Liver (tissue), 9 donors: ENCODE data around the gene GAB2. TPM values are rescaled to one million over a fixed set of nuclear protein-coding genes. Genes with fewer than 3 reads are reported as not detected.

ENCODE experiments used
- DNase-seq: peaks from one replicate; pipeline ENCODE4 v3.0.0-alpha.2; 2017; ENCODE audit warnings: low spot score
- H3K27ac ChIP-seq, 2 donors: one replicate each; pipeline ENCODE4 v1.7.0; 2013; ENCODE audit warnings: inconsistent platforms in 2 of 2, low read length in 2 of 2, control low read depth in 1 of 2, low read depth in 1 of 2, mild to moderate bottlenecking in 1 of 2
- H3K27me3 ChIP-seq, 4 donors: one replicate each; pipeline versions ENCODE4 v1.6.1 to v1.7.0; 2013; ENCODE audit warnings: low read length in 3 of 4, inconsistent platforms in 1 of 4, mild to moderate bottlenecking in 1 of 4, moderate library complexity in 1 of 4; ENCODE audit not compliant: control insufficient read depth in 4 of 4, insufficient read depth in 4 of 4
- H3K36me3 ChIP-seq, 4 donors: one replicate each; pipeline versions ENCODE4 v1.6.1 to v1.7.0; 2013; ENCODE audit warnings: low read length in 3 of 4, mild to moderate bottlenecking in 3 of 4, low read depth in 1 of 4, moderate library complexity in 1 of 4; ENCODE audit not compliant: control insufficient read depth in 4 of 4, insufficient read depth in 3 of 4
- H3K4me1 ChIP-seq, 4 donors: one replicate each; pipeline versions ENCODE4 v1.6.1 to v1.7.0; 2013; ENCODE audit warnings: low read length in 3 of 4, mild to moderate bottlenecking in 3 of 4, moderate library complexity in 1 of 4; ENCODE audit not compliant: control insufficient read depth in 4 of 4, insufficient read depth in 4 of 4
- H3K4me3 ChIP-seq, 3 donors: one replicate each; pipeline versions ENCODE4 v1.6.1 to v1.7.0; 2013; ENCODE audit warnings: low read length in 3 of 3, control low read depth in 1 of 3, low read depth in 1 of 3, mild to moderate bottlenecking in 1 of 3
- H3K9ac ChIP-seq, 2 donors: one replicate each; pipeline ENCODE4 v1.7.0; 2013; ENCODE audit warnings: low read length in 2 of 2, mild to moderate bottlenecking in 2 of 2, moderate library complexity in 2 of 2, control low read depth in 1 of 2, low read depth in 1 of 2
- H3K9me3 ChIP-seq, 4 donors: one replicate each; pipeline versions ENCODE4 v1.6.1 to v1.7.0; 2013; ENCODE audit warnings: low read length in 3 of 4; ENCODE audit not compliant: control insufficient read depth in 4 of 4
- CTCF ChIP-seq: fragments of 150-350 bp; IDR thresholded peaks from 2 replicates; pipeline ENCODE4 v1.5.1; 2017; ENCODE audit warnings: improper control_type of control experiment, low read depth, low read length; ENCODE audit not compliant: missing input control
- GABPA ChIP-seq, 2 donors: IDR thresholded peaks in 1 of 2; conservative IDR thresholded peaks in 1 of 2; 2 replicates each; pipeline ENCODE4 v1.6.1; 2016; ENCODE audit warnings: antibody characterized with exemption in 2 of 2, mild to moderate bottlenecking in 1 of 2, moderate library complexity in 1 of 2
- HNF4A ChIP-seq, 2 donors: conservative IDR thresholded peaks; 2 replicates each; pipeline ENCODE4 v1.6.1; 2016; ENCODE audit warnings: antibody characterized with exemption in 2 of 2, mild to moderate bottlenecking in 2 of 2
- HNF4G ChIP-seq: IDR thresholded peaks from 2 replicates; pipeline ENCODE4 v1.6.1; 2016; ENCODE audit warnings: antibody characterized with exemption
- JUND ChIP-seq, 2 donors: IDR thresholded peaks; 2 replicates each; pipeline ENCODE4 v1.6.1; 2016; ENCODE audit warnings: antibody characterized with exemption in 2 of 2
- MAX ChIP-seq: IDR thresholded peaks from 2 replicates; pipeline ENCODE4 v1.6.1; 2016; ENCODE audit warnings: antibody characterized with exemption
- NR2F2 ChIP-seq: IDR thresholded peaks from 2 replicates; pipeline ENCODE4 v1.6.1; 2016; ENCODE audit warnings: antibody characterized with exemption
- RAD21 ChIP-seq, 2 donors: IDR thresholded peaks; 2 replicates each; pipeline ENCODE4 v1.6.1; 2016; ENCODE audit warnings: antibody characterized with exemption in 2 of 2, mild to moderate bottlenecking in 2 of 2
- REST ChIP-seq: IDR thresholded peaks from 2 replicates; pipeline ENCODE4 v1.6.1; 2016; ENCODE audit warnings: antibody characterized with exemption, mild to moderate bottlenecking
- SP1 ChIP-seq: IDR thresholded peaks from 2 replicates; pipeline ENCODE4 v1.6.1; 2018; ENCODE audit warnings: antibody characterized with exemption, mild to moderate bottlenecking
- TAF1 ChIP-seq: conservative IDR thresholded peaks from 2 replicates; pipeline ENCODE4 v1.6.1; 2016; ENCODE audit warnings: antibody characterized with exemption, mild to moderate bottlenecking
- YY1 ChIP-seq: IDR thresholded peaks from 2 replicates; pipeline ENCODE4 v1.6.1; 2016; ENCODE audit warnings: antibody characterized with exemption, mild to moderate bottlenecking
- WGBS: extraction: QIAGEN DNeasy Blood & Tissue Kit; methylation state at CpG from one replicate; pipeline ENCODE4 v1.1.7; 2013; 5-methylcytosine and 5-hydroxymethylcytosine counted together
- polyA plus RNA-seq, 2 donors: library from polyadenylated mRNA; stranded (reverse) in 1 of 2; unstranded in 1 of 2; fragments of 200-250 nt in 1 of 2; fragments of >200 nt in 1 of 2; fragmentation: Nextera tagmentation in 1 of 2; extraction: Ambion mirVana in 1 of 2; gene quantifications; one replicate each; pipeline versions ENCODE4 v1.2.1 to v1.2.3, GENCODE V29; 2013 to 2015
- total RNA-seq, 2 donors: library from RNA; depleted of rRNA; stranded (reverse); fragments of >200 nt; gene quantifications; one replicate each; pipeline ENCODE4 v1.2.3, GENCODE V29; 2014
- TF ChIP-seq, protein P1 (sequence below): IDR thresholded peaks from 2 replicates; pipeline ENCODE4 v1.6.1; 2016; ENCODE audit warnings: antibody characterized with exemption
- TF ChIP-seq, protein P2 (sequence below): IDR thresholded peaks from 2 replicates; pipeline ENCODE4 v1.6.1; 2016; ENCODE audit warnings: antibody characterized with exemption
- donor health status: healthy.
- donor health status: healthy.
- donor health status: healthy.
- donor health status: healthy.
- donor health status: healthy.

GAB2 gene
- total and polyA plus RNA-seq, 4 donors: 1.3 to 3.6 (median 2.5) TPM

DNA sequence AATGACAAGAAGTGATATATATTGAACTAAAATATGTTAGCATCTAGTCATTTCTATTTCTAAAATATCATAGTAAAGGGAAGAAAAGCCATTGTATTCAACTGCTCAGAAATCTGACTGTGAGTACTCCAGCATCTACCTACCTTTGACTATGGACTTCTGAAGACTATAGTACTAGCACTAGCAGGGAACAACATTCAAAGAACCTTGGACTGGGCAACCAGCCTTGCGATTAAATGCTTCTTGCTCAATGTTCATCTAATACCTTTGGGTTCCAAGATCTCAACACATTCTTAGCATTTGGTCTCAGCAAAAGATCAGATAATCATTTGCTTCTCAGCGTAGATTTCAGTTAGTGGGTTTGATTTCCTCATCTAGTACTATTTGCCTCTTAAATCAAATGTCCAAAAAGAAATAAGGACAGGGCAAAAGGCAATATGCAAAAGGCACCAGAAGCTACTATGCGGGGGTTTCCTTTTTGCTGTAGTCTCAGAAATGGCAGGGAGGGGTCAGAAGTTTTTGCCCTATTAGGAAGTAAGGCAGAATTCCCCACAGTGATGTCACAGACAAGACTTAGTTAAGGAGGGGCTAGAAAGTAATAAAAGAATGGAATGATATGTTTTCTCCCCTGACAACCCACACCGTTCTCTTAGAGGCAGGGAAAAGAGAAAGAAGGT is 80.6 kb downstream of the GAB2 start:
- Histone ChIP-seq H3K27ac (no peak overlapping the region), H3K9me3 (no peaks in the 10 kb centered on the region)
- no peak for DNase-seq

More for the DNA sequence above, 80.6 kb downstream of the GAB2 start:
- 78% methylated on average over 4 of the region's 4 CpGs for WGBS
- H3K4me1 ChIP-seq: peaks cover 0 to 2% (median 0%) of the 10 kb centered on the region in 4 donors
- TF ChIP-seq CTCF (no peak), JUND (IDR thresholded peaks at IDR 0.05) (no peak), TAF1 (no peak), YY1 (no peak), NR2F2 (no peak), HNF4G (no peak), GABPA (IDR thresholded peaks at IDR 0.05 in 1 of 2, conservative IDR thresholded peaks at IDR 0.05 in 1 of 2) (no peak), SP1 (no peak), MAX (no peak), REST (no peak), HNF4A (conservative IDR thresholded peaks at IDR 0.05) (no peak), RAD21 (IDR thresholded peaks at IDR 0.05) (no peak)
- TF ChIP-seq, protein P1, sequence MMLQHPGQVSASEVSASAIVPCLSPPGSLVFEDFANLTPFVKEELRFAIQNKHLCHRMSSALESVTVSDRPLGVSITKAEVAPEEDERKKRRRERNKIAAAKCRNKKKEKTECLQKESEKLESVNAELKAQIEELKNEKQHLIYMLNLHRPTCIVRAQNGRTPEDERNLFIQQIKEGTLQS: no peak
- TF ChIP-seq, protein P2, sequence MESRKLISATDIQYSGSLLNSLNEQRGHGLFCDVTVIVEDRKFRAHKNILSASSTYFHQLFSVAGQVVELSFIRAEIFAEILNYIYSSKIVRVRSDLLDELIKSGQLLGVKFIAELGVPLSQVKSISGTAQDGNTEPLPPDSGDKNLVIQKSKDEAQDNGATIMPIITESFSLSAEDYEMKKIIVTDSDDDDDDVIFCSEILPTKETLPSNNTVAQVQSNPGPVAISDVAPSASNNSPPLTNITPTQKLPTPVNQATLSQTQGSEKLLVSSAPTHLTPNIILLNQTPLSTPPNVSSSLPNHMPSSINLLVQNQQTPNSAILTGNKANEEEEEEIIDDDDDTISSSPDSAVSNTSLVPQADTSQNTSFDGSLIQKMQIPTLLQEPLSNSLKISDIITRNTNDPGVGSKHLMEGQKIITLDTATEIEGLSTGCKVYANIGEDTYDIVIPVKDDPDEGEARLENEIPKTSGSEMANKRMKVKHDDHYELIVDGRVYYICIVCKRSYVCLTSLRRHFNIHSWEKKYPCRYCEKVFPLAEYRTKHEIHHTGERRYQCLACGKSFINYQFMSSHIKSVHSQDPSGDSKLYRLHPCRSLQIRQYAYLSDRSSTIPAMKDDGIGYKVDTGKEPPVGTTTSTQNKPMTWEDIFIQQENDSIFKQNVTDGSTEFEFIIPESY: no peak
- H3K36me3 ChIP-seq: no peaks in the 10 kb centered on the region
- no peak overlapping the region for H3K9ac ChIP-seq
- H3K4me3 ChIP-seq: no peak overlapping the region
- no peaks in the 10 kb centered on the region for H3K27me3 ChIP-seq
